GM15510 (cell line): Measurements from ENCODE around the gene AMER2.

Experiments
- POLR2A ChIP-seq: IDR thresholded peaks from 3 replicates; pipeline ENCODE4 v1.6.1; 2011; ENCODE audit warnings: borderline replicate concordance; ENCODE audit not compliant: insufficient read length; ENCODE audit errors: extremely low read depth

AMER2 gene, protein sequence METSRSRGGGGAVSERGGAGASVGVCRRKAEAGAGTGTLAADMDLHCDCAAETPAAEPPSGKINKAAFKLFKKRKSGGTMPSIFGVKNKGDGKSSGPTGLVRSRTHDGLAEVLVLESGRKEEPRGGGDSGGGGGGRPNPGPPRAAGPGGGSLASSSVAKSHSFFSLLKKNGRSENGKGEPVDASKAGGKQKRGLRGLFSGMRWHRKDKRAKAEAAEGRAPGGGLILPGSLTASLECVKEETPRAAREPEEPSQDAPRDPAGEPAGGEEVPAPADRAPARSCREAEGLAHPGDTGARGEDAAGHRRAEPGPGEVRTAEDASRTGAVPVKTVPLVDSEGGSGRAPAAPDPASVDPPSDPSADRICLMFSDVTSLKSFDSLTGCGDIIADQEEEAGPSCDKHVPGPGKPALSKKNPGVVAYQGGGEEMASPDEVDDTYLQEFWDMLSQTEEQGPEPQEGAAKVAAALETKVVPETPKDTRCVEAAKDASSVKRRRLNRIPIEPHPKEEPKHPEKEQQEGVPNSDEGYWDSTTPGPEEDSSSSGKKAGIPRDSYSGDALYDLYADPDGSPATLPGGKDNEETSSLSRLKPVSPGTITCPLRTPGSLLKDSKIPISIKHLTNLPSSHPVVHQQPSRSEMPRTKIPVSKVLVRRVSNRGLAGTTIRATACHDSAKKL

DNA sequence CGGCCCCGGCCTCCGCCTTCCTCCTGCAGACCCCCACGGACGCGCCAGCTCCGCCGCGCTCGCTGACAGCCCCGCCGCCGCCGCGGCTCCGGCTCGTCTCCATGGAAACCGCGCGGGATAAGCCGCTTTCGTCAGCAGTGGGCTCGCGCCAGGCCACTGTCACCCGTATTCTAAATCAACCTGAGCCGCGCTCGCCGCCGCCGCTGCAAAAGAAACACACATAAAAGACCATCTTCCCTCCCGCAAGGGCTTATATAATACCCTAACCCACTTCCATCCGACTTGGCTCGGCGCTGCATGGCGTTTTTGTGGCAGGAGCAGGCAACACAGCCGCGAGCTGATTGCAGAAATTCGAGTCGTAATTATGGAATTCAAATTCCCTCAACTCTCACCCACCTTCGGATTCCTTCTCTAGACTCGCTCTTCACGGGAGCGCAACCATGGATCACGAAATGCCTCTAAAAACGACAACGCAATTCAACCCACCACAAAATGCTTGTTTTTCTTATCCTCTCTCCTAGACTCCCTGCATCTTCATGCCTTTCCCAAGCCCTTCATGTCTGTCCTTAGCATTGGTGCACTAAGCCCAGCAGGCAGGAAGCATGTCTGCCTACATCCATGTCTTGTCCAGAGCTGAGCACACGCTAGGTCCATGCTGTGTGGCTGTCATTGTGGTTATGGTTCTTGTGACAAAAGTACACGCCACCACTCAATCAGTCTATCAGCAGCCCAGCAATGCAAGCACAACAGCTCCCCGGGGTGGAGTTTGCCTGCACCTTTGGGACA, at the start of gene AMER2:
TSS of gene AMER2 (minus strand) at position 772 of the 786 bp plus-strand sequence. CDS start at position 103, 669 bp downstream.
- no peak for TF ChIP-seq POLR2A

DNA sequence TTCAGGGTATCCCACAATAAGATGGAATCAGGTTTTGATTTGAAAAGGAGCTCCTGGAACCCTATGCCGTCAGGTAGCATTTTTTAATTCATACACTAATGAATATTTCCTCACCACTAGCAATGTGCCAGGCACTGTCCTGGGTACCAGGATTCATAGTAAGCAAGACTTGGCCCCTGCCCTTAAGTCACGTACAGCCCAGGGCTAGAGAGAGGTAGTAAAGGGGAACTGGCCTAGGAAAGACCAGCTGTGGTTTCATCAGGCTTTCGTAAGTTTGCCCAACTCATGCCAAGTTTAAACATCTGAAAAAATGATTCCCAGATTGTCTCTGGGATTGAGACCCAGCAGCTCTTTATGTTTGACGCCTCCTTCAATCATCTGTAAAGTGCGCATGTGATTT, 45.9 kb upstream of the AMER2 start:
- no peak for TF ChIP-seq POLR2A

DNA sequence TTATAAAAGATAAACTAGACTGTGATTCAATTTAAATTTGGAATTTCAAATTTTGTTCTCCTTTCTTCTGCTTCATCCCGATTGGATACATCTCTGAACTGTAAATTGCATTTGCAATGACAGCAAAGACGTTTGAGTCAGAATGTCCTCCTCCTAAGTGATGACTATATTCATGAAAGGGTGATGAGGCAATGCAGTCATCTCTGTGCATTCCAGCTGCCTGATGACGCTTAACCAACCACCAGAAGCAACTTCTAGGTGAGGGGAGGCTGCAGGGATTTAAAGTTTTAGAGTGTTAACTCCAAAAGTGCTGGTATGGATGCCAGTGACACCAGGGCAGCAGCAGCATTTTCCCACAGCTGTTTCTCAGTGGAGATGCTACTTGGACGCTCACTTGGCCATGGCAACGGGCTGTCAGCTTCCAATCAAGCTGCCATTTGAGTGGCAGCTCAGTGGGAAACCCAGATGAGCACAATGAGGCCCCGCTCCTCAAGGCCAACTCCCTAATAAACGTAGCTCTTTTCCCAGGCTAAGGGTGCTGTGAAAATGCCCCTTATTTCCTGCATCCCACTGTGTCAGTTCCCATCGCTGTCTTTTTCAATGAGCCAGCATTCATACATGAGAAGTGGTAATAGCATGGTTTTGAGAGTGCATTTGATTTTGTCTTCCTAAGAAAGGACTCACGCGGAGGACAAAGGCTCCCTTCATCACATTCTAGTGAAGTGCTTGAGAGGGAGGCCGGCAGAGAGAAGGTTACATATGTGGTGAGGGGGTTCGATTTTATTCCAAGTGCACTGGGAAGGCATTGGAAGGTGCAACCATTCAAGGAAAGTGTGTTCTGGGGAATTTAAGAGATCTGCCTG, 45.2 kb upstream of the AMER2 start:
- TF ChIP-seq POLR2A = no peak

DNA sequence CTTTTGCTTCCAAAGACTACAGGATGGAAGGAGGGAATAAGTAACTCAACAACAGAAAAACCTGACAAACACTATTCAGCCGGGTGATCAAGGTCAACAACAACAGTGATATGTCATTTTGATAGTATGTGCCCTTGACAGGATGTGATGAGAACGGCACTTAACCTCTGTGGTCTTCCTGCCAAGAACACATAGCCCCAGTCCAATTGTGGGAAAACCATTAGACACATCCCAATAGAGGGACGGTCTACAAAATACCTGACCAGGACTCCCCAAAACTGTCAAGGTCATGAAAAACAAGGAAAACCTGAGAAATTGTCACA, 43.1 kb upstream of the AMER2 start:
- no peak for TF ChIP-seq POLR2A

DNA sequence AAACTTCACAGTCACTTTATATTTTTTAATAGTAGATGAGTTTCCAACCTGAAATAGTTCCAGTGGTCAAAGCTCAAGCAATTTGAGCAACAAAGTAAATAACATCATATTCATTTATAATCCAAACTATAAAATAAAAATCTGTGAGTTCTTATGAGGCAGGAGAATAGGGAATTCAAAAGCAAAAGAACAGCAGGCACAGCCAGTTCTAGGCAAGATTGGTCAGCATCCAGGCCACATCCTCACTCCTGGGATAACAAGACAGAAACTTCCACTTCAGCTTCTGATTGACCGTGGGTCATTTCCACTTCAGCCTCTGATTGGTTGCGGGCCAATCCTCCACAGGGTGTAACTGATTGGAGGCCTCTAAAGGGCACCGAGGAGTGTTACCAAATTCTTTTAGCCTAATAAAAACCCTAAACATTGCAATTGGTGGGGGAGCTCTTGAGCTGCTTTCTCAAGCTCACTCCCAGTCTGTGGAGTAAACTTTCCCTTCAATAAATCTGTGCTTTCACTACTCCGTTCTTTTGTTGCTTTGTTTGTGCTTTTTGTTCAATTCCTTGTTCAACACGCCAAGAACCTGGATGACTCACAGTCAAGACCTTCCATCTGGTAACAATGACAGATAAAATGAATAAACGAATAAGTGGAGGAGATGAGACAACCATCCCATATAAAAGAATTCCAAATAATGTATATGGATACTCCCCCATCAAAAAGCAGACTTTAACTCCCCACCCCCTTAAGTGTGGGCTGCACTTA, 42.6 kb upstream of the AMER2 start:
- TF ChIP-seq POLR2A = no peak

DNA sequence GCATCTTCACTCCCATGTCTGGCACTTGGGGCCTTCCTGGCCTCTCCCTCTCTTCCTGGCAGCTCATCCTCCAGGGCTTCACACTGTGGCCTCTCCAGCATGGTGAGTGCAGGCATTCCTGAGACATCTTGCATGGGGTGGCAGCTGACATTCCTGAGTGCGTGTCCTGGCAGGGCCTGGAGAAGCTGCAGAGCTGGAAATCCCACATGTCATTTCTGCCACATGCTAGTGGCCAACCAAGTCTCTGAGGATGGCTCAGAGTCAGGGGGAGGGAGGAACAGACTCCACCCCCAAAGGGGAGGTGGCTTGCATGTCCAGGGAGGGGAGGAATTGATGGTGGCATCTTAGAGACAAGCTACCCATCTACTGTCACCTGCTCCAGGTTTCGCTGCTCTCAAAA, 41.6 kb upstream of the AMER2 start:
- no peak for TF ChIP-seq POLR2A

DNA sequence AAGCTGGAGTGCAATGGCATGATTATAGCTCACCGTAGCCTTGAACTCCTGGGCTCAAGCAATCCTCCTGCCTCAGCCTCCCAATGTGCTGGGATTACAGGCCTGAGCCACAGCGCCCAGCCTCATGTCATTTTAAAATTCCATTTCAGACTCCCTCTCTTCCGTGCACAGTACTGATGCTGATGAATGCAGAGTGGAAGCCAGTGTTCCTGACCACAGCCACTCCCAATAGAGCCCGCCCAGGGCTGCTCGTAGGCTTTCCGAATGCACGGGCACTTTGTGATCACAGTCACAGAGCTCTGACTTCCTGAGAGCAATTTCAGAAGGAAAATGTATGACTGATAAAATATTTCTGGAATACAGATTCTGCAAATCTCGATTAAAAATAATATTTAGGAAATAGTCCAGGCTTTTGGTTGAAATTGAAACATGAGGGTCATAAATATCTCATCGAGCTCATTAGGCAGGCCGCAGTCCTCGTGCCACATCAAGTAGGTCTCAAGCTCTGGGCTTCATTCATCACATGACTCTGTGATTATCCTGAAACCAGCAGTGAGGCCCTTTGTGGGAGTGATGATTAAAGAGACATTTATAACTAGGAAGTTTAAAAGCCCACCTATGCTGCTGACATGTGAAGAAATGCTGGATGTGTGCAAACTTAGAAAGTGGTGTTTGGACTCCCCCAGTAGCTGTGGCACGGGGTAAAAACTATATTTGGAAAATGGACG, 38.9 kb upstream of the AMER2 start:
- no peak for TF ChIP-seq POLR2A

DNA sequence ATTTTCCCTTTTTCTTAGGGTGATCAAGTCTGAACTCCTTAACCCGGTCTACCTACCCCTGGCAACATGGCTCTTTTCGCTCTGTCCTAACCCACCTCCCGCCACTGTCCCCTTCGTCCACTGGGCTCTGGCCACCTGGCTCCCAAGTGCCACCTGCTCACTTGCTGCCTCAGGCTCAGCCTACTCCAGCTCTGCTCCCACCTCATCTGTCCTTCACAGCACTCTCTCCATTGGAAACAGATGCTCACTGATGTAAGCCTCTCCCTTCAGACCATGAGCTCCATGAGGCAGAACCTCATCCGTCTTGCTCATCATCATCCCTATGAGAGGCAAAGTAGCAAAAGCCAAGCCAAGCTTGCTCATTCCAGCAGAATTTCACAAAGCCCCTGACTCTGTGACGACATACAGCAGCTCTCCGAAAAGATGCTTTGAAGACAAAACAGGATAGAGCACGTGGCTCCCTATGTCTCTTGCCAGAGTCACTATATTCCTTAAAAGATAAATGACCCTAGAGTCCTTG, 35.3 kb upstream of the AMER2 start:
- no peak for TF ChIP-seq POLR2A

DNA sequence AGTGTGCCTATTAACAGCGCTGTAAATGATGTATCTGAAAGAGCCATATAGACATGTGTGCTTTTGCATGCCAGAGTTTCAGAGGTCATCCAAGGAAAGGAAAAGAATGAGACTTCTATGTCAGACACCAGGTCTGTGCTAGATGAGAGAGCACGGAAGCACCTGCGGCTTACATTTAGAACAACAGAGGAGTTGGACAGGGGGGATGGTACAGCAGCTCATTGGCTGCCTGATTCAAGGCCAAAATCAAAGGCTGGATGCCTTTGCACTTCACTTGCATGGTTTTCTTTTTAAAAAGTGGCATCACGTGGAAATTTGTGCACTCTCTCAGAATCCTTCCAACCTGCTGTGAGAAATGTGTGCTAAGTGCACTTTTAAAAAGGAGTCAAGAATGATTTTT, 32.8 kb upstream of the AMER2 start:
- TF ChIP-seq POLR2A = no peak

DNA sequence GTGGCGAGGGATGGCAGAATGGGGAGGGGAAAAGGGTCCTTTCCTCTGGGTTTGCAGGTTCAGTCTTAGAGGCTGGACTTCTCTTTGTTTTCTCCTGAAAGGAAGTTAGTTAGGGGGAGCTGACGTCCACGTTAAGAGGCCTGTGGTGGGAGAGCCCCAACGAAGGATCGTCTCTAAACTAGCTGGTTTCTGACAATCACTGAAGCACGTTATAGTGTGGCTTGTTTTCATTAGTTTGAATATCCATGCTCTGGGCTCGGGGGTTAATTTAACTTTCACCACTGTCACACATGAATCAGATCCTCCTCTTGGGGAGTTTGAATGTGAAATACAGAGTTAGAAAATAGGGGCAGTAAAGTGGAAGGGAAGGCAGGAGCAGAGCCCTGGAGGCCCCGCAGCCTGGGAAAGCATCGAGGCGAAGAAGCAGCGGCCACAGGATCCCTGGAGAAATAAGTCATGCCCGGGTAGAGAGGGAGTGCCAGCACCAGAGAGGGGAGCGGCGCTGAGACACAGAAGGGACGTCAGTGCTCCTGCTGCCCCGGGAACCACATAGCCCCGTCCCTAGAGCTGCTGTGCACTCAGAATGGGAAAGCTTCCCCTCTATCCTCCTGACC, 31.1 kb upstream of the AMER2 start:
- no peak for TF ChIP-seq POLR2A

DNA sequence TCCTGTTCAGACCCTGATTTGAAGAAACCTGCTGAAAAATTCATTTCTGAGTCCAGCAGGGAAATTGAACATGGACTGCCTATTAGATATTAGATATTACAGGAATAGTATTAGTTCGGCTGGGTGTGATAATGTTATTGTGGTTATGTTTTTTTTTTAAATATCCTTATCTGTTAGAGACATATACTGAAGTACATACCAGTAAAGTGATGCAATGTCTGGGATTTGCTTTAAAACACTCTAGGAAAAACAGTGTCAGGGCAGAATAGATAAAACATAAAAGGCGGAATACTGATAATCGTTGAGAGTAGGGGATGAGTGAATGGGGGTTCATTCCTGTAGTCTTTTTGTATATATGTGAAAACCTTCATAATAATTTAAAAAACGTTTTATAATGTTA, 28.7 kb upstream of the AMER2 start:
- no peak for TF ChIP-seq POLR2A

DNA sequence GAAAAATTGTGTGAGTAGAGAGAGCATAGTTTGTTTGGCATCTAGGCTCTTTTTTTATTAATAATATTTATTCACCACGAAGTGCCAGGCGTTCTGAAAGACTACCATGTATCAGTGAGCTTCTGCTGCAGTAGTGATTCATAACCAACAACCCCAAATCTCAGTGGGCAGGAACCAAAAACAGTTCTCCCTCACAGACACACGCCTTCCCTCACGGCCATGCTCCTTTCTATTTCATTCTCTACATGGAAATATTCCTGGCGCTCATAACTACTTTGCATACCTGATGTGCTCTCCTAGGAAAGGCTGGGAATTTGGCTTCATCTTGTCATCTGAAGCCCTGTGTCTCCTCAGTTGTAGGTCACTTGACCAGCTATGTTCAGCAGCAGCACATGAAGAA, 26.6 kb upstream of the AMER2 start:
- no peak for TF ChIP-seq POLR2A

DNA sequence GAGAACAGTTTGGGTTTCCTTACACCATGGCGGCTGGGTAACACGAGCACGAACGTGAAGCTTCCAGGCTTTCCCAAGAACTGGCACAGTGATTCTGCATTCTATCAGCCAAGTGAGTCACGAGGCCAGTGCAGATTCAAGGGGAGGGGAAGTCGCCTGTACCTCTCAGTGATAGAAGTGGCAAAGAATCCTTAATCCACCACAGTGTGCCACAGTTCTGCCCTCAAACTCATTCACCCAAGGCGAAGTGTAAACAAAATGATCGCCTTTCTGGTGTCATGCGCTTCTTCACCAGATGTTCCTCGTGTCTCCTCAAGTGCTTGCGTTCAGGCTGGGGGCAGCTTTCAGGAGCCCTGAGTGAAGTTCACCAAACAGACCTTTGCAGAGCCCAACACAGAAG, 24.9 kb upstream of the AMER2 start:
- no peak for TF ChIP-seq POLR2A
